OCI-LY7 (cell line): ENCODE measurements around the gene TMEM266.

Source experiments
- CTCF ChIP-seq: fragments of 200-600 bp; sonication (generic); conservative IDR thresholded peaks from 2 replicates; pipeline ENCODE4 v1.5.1; 2014; ENCODE audit warnings: mild to moderate bottlenecking, antibody characterized with exemption, low read length, moderate library complexity, mixed read lengths
- EZH2phosphoT487 ChIP-seq: fragments of 200-600 bp; sonication (generic); IDR thresholded peaks from 2 replicates; pipeline ENCODE4 v1.6.1; 2018; ENCODE audit warnings: low read depth, borderline replicate concordance, mild to moderate bottlenecking, mixed run types, antibody characterized with exemption, low read length, moderate library complexity, mixed read lengths

DNA sequence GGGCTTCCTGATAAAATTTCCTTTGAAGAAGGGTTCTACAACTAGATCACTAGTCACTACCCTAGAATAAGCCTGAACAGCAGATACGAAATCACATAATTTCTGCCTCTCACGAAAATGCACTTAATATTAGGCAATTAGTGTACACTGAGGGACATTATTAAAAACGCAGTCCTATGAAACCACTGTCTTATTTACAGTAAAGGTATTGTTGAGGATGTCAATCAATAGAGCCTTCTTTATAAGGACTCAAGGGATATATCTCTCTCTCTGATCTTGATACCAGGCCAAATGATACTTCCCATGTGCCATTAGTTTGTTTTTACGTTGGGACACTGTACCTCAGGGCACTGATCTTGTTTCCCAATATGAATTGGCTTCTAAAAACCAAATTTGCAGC is 191.9 kb downstream of the TMEM266 start:
- TF ChIP-seq CTCF (no peak), EZH2phosphoT487 (no peak)
